DND-41 (cell line): ENCODE measurements around the gene LIPG.

Experiments
- EZH2 ChIP-seq: IDR thresholded peaks from 3 replicates; pipeline ENCODE4 v1.6.1; 2012; ENCODE audit warnings: borderline replicate concordance, low read depth, mild to moderate bottlenecking, moderate library complexity, low read length, inconsistent platforms; ENCODE audit not compliant: severe bottlenecking
- TF ChIP-seq, protein P1 (sequence below): IDR thresholded peaks from 2 replicates; pipeline ENCODE4 v1.5.1; 2012; ENCODE audit warnings: borderline replicate concordance, low read length, moderate library complexity, mild to moderate bottlenecking; ENCODE audit not compliant: poor library complexity, severe bottlenecking; ENCODE audit errors: extremely low read depth

DNA sequence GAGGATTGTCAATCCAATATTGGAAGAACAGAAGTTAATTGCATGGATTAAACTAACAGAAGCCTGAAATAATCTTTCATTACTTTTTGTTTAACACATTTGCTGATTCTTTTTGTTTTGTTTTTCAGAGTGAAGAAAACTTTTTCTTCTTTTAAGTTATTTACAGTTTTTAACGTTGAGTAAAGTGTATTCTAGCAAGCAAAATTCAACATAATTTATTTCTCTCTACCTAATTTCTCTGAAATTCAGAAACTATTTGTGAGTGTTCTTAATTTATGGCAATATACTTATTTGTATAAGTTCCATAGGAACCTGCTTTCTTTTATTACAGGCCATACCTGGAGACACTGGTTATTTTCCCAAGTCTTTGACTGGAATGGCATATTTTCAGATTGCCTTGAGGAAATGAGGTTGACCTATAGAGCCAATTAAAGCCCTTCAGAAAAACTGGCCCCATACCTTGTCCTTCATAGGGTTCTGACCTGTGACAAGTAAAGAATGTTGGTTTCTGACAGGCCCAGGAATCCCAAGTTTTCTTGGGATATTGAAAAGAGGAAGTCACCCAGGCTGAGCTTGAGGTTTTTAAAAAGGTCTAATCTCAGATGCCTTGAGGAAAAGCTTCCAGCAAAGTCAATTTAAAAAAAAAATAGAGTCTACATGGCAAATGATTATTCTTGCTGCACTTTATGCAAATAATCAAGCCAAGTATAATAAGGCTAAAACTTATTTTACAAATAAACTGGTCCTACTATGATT, 26.8 kb upstream of the LIPG start:
- TF ChIP-seq, protein P1, sequence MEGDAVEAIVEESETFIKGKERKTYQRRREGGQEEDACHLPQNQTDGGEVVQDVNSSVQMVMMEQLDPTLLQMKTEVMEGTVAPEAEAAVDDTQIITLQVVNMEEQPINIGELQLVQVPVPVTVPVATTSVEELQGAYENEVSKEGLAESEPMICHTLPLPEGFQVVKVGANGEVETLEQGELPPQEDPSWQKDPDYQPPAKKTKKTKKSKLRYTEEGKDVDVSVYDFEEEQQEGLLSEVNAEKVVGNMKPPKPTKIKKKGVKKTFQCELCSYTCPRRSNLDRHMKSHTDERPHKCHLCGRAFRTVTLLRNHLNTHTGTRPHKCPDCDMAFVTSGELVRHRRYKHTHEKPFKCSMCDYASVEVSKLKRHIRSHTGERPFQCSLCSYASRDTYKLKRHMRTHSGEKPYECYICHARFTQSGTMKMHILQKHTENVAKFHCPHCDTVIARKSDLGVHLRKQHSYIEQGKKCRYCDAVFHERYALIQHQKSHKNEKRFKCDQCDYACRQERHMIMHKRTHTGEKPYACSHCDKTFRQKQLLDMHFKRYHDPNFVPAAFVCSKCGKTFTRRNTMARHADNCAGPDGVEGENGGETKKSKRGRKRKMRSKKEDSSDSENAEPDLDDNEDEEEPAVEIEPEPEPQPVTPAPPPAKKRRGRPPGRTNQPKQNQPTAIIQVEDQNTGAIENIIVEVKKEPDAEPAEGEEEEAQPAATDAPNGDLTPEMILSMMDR = no peak
- no peak for TF ChIP-seq EZH2
